ENCODE measurements around the gene RAP2C. TPM values are rescaled to one million over a fixed set of nuclear protein-coding genes. Genes with fewer than 3 reads are reported as not detected.

Gene RAP2C
- total RNA-seq, 4 donors from 2014 or later: 9.4 to 13.8 (median 13.6) TPM

DNA sequence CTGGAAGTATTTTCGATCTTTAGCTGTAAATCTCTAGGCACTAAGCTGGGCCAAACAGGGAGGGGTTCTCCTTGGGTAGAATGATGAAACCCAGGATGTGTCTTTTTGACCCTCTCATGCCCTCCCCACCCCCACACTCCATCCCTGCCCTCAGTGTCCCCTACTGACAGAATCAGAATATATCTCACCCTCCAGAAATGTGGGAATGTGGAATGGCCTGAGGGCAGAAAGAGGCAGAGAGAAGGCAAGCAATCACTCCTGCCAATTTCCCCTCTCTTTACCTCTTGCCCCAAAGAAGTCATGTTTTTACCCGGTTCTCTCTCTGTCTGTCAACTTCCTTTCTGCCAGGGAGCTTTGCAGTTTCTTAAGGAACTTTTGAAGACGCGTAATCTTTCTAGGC, 34.4 kb downstream of the RAP2C start:
- intact Hi-C loops (cut with DNase I; ENCODE audit: low total_unique reads): no loop called here
- in situ Hi-C loops (cut with MboI; ENCODE audit: low sequenced_read_pairs in 4 of 4): no loop called here
- no peak for TF ChIP-seq POLR2A (IDR thresholded peaks at IDR 0.05)
- TF ChIP-seq, protein P1, sequence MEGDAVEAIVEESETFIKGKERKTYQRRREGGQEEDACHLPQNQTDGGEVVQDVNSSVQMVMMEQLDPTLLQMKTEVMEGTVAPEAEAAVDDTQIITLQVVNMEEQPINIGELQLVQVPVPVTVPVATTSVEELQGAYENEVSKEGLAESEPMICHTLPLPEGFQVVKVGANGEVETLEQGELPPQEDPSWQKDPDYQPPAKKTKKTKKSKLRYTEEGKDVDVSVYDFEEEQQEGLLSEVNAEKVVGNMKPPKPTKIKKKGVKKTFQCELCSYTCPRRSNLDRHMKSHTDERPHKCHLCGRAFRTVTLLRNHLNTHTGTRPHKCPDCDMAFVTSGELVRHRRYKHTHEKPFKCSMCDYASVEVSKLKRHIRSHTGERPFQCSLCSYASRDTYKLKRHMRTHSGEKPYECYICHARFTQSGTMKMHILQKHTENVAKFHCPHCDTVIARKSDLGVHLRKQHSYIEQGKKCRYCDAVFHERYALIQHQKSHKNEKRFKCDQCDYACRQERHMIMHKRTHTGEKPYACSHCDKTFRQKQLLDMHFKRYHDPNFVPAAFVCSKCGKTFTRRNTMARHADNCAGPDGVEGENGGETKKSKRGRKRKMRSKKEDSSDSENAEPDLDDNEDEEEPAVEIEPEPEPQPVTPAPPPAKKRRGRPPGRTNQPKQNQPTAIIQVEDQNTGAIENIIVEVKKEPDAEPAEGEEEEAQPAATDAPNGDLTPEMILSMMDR (IDR thresholded peaks at IDR 0.05 in 4 of 5, conservative IDR thresholded peaks at IDR 0.05 in 1 of 5): no peak
- Histone ChIP-seq H3K9me3 (no peaks in the 10 kb centered on the region), H3K36me3 (no peaks in the 10 kb centered on the region), H3K4me1 (no peaks in the 10 kb centered on the region), H3K27ac (no peak overlapping the region), H3K4me3 (no peak overlapping the region), H3K27me3 (no peaks in the 10 kb centered on the region)
- DNase-seq (no peak), ATAC-seq (no peak)

DNA sequence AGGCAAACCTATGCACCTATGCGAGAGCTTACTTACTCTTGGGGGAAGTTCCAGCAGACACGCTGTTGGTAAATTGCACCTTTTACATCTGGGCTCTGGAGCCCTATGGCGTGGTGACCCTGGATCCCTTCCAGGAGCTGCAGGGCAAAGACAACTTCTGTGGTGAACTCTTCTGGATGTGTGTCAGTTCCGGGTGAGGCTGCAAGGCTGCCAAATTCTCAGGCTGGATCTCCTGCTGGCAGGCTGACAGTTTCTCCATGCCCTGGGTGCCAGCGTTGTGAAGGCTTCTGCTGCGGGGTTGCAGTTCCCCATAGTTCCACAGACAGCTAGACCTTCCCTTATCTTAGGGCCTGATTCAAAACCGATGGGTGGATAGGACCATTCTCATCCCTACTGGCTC, 37.9 kb downstream of the RAP2C start:
- DNase-seq: no peak
- intact Hi-C loops (cut with DNase I; ENCODE audit: low total_unique reads) (no loop called here), in situ Hi-C loops (cut with MboI; ENCODE audit: low sequenced_read_pairs in 4 of 4) (no loop called here)
- no peak for TF ChIP-seq POLR2A (IDR thresholded peaks at IDR 0.05)
- TF ChIP-seq, protein P1 (IDR thresholded peaks at IDR 0.05 in 4 of 5, conservative IDR thresholded peaks at IDR 0.05 in 1 of 5): no peak
- no peaks in the 10 kb centered on the region for H3K9me3 ChIP-seq
- no peak overlapping the region for H3K27ac ChIP-seq
- no peaks in the 10 kb centered on the region for H3K27me3 ChIP-seq
- H3K4me1 ChIP-seq: no peaks in the 10 kb centered on the region
- ATAC-seq: no peak
- no peak overlapping the region for H3K4me3 ChIP-seq
- H3K36me3 ChIP-seq: no peaks in the 10 kb centered on the region

DNA sequence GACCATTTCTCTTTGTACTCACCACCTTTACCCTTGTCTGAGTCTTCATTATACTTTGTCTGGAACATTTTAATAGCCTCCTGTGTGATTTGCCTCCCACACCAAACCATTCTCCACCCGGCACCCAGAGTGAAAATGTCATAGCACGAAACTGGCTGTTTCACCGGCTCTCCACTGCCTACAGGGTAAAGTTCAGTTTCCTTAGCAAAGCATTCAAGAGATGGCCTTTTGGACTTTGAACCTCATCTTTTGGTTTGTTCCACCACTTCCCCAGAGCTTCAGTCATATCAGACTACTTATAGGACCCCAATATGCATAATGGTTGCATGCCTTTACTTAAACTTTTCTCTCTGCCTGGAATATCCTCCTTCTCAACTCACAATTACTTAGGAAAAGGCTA, 38.3 kb downstream of the RAP2C start:
- DNase-seq (no peak), ATAC-seq (no peak)
- in situ Hi-C loops (cut with MboI; ENCODE audit: low sequenced_read_pairs in 4 of 4) (no loop called here), intact Hi-C loops (cut with DNase I; ENCODE audit: low total_unique reads) (no loop called here)
- no peaks in the 10 kb centered on the region for H3K36me3 ChIP-seq
- TF ChIP-seq, protein P1 (IDR thresholded peaks at IDR 0.05 in 4 of 5, conservative IDR thresholded peaks at IDR 0.05 in 1 of 5): no peak
- no peak for TF ChIP-seq POLR2A (IDR thresholded peaks at IDR 0.05)
- no peaks in the 10 kb centered on the region for H3K27me3 ChIP-seq
- no peak overlapping the region for H3K27ac ChIP-seq
- no peaks in the 10 kb centered on the region for H3K9me3 ChIP-seq
- H3K4me1 ChIP-seq: no peaks in the 10 kb centered on the region
- no peak overlapping the region for H3K4me3 ChIP-seq

DNA sequence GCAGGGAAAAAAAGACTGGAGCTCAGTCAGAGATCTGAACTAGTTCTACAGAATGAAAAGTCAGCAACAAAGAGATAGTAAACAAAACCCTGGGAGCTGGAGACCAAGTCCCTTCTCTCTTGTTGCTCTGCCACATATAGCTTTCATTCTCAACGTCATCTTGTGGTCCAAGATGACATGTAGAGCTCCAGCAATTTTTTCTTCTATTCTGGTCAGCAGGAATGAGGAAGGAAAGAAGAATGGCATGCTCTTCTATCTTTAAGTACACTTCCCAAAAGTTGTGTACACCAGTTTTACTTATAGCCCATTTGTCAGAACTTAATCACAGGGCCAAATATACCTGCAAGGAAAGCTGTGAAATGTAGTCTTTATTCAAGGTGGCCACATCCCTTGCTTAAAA, 45.6 kb downstream of the RAP2C start:
- intact Hi-C loops (cut with DNase I; ENCODE audit: low total_unique reads): no loop called here
- ATAC-seq (no peak), DNase-seq (no peak)
- H3K36me3 ChIP-seq: no peaks in the 10 kb centered on the region
- no peak for TF ChIP-seq POLR2A (IDR thresholded peaks at IDR 0.05)
- TF ChIP-seq, protein P1 (IDR thresholded peaks at IDR 0.05 in 4 of 5, conservative IDR thresholded peaks at IDR 0.05 in 1 of 5): no peak
- H3K4me3 ChIP-seq: no peak overlapping the region
- in situ Hi-C loops (cut with MboI; ENCODE audit: low sequenced_read_pairs in 4 of 4): no loop called here
- H3K9me3 ChIP-seq: no peaks in the 10 kb centered on the region
- no peaks in the 10 kb centered on the region for H3K4me1 ChIP-seq
- H3K27ac ChIP-seq: no peak overlapping the region
- H3K27me3 ChIP-seq: no peaks in the 10 kb centered on the region

DNA sequence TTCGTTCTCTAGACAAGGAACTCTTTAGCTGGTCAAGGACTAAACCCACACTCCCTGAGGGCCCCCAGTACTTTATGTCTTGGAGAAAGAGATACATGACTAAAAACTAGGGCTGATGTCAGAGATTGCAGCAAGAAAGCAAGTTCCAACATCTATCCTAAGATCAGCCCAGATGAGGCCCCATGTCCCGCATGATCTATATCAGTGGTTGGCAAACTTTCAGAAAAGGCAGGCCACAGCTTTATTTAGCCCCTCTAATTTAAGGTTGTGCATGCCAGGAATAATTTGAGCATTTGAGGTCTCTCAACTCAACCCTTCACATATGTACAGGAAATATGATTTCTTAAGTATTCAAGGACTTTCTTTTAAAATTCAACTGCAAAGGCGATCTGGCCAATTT, 47.4 kb downstream of the RAP2C start:
- no peak for TF ChIP-seq POLR2A (IDR thresholded peaks at IDR 0.05)
- TF ChIP-seq, protein P1 (IDR thresholded peaks at IDR 0.05 in 4 of 5, conservative IDR thresholded peaks at IDR 0.05 in 1 of 5): no peak
- DNase-seq: no peak
- in situ Hi-C loops (cut with MboI; ENCODE audit: low sequenced_read_pairs in 4 of 4): no loop called here
- Histone ChIP-seq H3K27ac (no peak overlapping the region), H3K27me3 (no peaks in the 10 kb centered on the region), H3K4me3 (no peak overlapping the region), H3K36me3 (no peaks in the 10 kb centered on the region), H3K9me3 (no peaks in the 10 kb centered on the region), H3K4me1 (no peaks in the 10 kb centered on the region)
- ATAC-seq: no peak
- intact Hi-C loops (cut with DNase I; ENCODE audit: low total_unique reads): no loop called here
